ENCODE data around the gene WWOX. TPM values are rescaled to one million over a fixed set of nuclear protein-coding genes. Genes with fewer than 3 reads are reported as not detected.

The WWOX gene
- total and polyA plus RNA-seq, 2 of the 8 experiments (the other 6 are each of a cell fraction or from before 2014, with no cell fraction given) = 5.4 to 16.7 TPM

DNA sequence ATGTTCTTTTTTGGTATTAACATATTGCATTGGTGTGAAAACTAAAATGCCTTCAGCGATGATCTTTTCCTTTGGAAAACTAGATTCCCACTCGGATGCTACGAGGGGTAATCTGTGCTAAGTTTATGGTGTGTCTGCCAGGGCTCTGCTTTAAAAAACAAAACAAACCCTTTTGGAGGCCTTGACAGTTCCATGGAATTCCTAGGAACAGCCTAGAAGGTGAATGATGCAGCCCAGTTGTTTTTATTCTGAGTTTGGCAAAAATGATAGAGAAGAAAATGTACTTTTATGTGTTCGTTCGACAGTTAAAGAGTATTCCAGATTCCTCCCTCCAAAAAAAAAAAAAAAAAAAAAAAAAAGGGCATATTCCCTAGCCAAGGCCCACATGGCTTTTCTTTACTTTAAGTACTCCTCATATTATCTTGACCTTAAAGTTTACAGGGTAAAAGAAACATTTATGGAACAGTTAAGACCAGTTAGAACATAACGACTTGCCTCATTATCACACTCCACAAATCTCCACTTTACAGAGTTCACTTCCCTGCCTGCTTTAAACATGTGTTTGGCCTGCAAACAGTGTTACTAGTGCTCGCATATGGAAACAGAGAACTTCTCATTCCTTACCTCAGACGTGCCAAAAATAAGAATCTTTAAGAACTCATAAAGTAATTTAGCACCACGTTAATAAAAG, 159.1 kb downstream of the WWOX start:
- Histone ChIP-seq H2BK5ac (ENCODE audit: low read depth, low read length) (no peak overlapping the region), H3K14ac (ENCODE audit: insufficient read length) (no peak overlapping the region), H4K8ac (ENCODE audit: extremely low read depth, insufficient read depth, low read length) (no peak overlapping the region), H3K23ac (ENCODE audit: insufficient read length) (no peak overlapping the region), H3K23me2 (ENCODE audit: low read depth, low read length) (no peaks in the 10 kb centered on the region), H2BK12ac (ENCODE audit: low read depth, low read length) (no peak overlapping the region), H4K5ac (ENCODE audit: insufficient read length, low read depth, low read length) (no peak overlapping the region), H2BK120ac (replicated peaks; ENCODE audit: low read depth, low read length) (no peak overlapping the region), H2BK20ac (ENCODE audit: low read length) (no peak overlapping the region), H3K27ac (ENCODE audit: low read depth, low read length) (no peak overlapping the region), H3K18ac (ENCODE audit: extremely low read depth, low read length) (no peak overlapping the region), H4K20me1 (replicated peaks in 1 of 2; ENCODE audit: control insufficient read depth in 1 of 2, insufficient read depth in 2 of 2, low read length in 2 of 2) (no peaks in the 10 kb centered on the region), H3K27me3 (replicated peaks in 1 of 4; ENCODE audit: control insufficient read depth in 3 of 4, extremely low read depth in 1 of 4, insufficient read depth in 3 of 4, low read length in 3 of 4) (no peaks in the 10 kb centered on the region), H2AK5ac (ENCODE audit: low read depth, low read length) (no peak overlapping the region), H3K9ac (replicated peaks in 1 of 4; ENCODE audit: extremely low read depth in 1 of 4, low read depth in 3 of 4, low read length in 3 of 4) (no peak overlapping the region), H3K4me3 (ENCODE audit: extremely low read depth in 1 of 4, insufficient read depth in 2 of 4, low read depth in 3 of 4, low read length in 4 of 4) (no peak overlapping the region), H2AFZ (ENCODE audit: low read length) (no peak overlapping the region), H3K9me3 (ENCODE audit: insufficient read depth in 2 of 2, low read depth in 1 of 2, low read length in 1 of 2) (no peaks in the 10 kb centered on the region), H3K56ac (replicated peaks; ENCODE audit: insufficient read length, low read depth, low read length) (no peak overlapping the region), H3K79me2 (ENCODE audit: control insufficient read depth in 1 of 2, insufficient read depth in 2 of 2, low read length in 2 of 2) (no peaks in the 10 kb centered on the region), H3K4me1 (replicated peaks in 1 of 4; ENCODE audit: control insufficient read depth in 3 of 4, insufficient read depth in 4 of 4, low read length in 3 of 4) (peaks cover 0 to 10% (median 3%) of the 10 kb centered on the region in 4 experiments; a peak in 4 of 7 replicates), H3K36me3 (ENCODE audit: control insufficient read depth in 2 of 4, insufficient read depth in 4 of 4, low read length in 3 of 4) (no peaks in the 10 kb centered on the region), H2BK15ac (ENCODE audit: low read length) (no peak overlapping the region), H3K4ac (replicated peaks; ENCODE audit: insufficient read length, low read depth, low read length) (no peak overlapping the region), H3K79me1 (ENCODE audit: low read depth, low read length) (no peaks in the 10 kb centered on the region), H4K91ac (replicated peaks; ENCODE audit: insufficient read length, low read length) (no peak overlapping the region), H3K4me2 (ENCODE audit: insufficient read depth in 1 of 2, low read depth in 2 of 2, low read length in 2 of 2) (no peak overlapping the region)
- FAIRE-seq (peak; percentile 28), DNase-seq (ENCODE audit: low read depth in 1 of 2, low spot score in 2 of 2) (no peak)
- CTCF ChIA-PET (ENCODE audit: partially characterized antibody) = interaction anchor here (1.1 to 2.1 kb wide), 2 partner anchors 9 kb away, joined by 3 to 9 read pairs; no protein-coding TSS in a partner anchor
- POLR2A ChIA-PET (ENCODE audit: partially characterized antibody) = no interaction called here
- WGBS, 2 experiments (ENCODE audit: extremely low coverage in 1 of 2, insufficient coverage in 1 of 2, insufficient read length in 1 of 2, insufficient replicate concordance in 2 of 2, low coverage in 1 of 2, low lambda C conversion rate in 2 of 2, missing lambda C conversion rate in 1 of 2) = 91% methylated on average over 8 of the region's 9 CpGs; no CpG with 5 or more reads in 1 of the 2 experiments
- no peak for TF ChIP-seq SUZ12 (IDR thresholded peaks at IDR 0.05; ENCODE audit: low read length)

All from H1 (cell line).